ENCODE data around the gene TNFSF12. TPM values are rescaled to one million over a fixed set of nuclear protein-coding genes. Genes with fewer than 3 reads are reported as not detected.
"Not testable (repeated sequence)": the region's sequence is repeated elsewhere in the genome, so short reads cannot be mapped to it uniquely, and the experiment has no call there.

Gene TNFSF12
- polyA plus RNA-seq, 12 donors, result 18.6 to 34.0 (median 24.7) TPM; not detected in 1

DNA sequence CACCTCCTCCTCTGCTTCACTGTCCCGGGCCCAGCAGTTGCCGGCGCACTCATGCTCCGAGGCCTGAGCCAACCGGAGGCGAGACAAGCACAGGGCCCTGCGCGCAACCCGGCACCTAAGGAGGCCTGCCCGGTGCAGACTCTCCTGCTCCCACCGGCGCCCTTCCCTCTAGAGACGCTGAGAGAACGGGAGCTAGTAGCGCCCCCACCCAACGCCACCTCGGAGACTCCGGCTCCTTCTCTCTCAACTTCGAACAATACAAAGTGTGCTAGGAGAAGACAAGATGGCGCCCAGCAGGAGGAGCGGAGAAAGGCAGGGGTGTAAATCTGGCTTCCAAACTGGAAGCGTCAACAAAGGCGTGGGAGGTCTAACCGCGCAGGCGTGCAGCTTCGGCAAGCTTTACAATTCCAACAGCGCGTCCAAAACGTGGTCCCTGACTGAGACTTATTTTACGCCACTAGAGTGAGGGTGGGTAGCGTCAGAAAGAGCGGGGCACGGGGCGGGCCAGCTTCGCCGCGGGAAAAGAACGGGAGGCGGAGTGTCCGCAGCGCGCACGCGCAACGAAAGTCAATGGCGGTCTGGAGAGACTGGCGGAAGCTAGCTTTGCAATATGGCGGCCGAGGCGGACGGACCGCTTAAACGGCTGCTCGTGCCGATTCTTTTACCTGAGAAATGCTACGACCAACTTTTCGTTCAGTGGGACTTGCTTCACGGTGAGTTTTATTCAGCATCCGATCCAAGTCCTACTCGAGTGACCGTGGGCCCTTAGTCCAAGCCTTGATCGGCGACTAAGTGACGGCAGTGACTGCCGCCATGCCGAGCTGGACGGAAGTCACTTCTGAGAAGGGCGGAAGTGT lies 34.6 kb downstream of the TNFSF12 start, which contains the start of gene MPDU1:
MPDU1 (plus strand) TSS at position 600 of the 857 bp plus-strand sequence; CDS start at position 611, 11 bp downstream.
- peak; percentile 99 for DNase-seq

DNA sequence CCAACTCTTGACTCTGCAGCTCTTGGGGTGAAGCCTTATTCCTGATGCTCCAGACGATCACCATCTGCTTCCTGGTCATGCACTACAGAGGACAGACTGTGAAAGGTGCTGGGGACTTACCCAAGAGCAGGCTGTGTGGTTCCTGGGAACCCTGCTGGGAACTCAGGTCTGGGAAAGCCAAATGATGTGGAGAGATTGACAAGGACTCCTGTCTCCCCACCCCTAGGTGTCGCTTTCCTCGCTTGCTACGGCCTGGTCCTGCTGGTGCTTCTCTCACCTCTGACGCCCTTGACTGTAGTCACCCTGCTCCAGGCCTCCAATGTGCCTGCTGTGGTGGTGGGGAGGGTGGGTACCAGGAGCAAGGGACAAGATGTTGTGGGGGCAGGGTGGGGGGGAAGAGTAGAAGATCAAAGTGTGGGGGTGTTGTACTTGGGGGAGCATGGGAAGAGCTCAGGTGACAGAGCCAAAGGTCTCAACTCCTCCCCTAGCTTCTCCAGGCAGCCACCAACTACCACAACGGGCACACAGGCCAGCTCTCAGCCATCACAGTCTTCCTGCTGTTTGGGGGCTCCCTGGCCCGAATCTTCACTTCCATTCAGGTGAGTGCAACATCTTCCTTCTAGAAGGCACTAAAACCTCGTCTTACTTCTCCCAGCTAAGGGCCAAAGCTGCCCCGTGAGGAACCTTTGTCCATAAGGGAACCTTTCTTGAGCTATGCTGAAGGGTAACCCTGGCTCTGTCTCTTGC lies 38.0 kb downstream of the TNFSF12 start:
- DNase-seq, result no peak

DNA sequence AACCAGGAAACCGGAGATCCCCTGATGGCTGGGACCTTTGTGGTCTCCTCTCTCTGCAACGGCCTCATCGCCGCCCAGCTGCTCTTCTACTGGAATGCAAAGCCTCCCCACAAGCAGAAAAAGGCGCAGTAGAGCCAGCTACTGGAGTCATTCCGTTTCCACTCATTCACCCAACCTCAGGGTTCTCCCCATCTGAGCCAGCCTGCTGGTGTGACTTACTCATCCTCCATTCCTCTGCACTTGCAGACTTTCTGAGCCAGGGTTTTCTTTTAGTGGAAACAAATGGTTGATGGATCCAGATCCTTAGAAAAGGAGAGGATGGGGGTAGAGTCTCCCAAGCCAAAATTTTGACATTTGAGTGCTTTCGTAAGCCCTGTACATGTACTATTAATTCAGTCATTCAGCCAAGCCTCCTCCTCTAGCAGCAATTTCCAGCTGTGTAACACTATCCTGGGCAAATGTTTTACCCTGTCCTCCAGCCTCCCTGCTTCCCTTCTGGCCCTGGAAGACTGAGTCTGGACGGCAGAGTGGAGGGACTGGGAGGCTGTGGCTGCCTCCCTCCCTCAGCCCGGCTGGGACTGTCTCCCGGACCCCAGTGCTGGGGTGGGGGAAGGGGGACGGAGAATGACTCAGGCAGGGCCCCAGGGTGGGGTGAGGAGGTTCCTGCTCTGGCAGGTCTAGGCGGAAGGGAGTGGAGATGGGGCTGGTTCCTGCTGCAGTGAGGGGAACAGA lies 38.7 kb downstream of the TNFSF12 start:
- DNase-seq, result no peak

- no peak for DNase-seq
These were observed 39.8 kb downstream of the TNFSF12 start for GRCh38 chr17:7588553-7589203.

DNA sequence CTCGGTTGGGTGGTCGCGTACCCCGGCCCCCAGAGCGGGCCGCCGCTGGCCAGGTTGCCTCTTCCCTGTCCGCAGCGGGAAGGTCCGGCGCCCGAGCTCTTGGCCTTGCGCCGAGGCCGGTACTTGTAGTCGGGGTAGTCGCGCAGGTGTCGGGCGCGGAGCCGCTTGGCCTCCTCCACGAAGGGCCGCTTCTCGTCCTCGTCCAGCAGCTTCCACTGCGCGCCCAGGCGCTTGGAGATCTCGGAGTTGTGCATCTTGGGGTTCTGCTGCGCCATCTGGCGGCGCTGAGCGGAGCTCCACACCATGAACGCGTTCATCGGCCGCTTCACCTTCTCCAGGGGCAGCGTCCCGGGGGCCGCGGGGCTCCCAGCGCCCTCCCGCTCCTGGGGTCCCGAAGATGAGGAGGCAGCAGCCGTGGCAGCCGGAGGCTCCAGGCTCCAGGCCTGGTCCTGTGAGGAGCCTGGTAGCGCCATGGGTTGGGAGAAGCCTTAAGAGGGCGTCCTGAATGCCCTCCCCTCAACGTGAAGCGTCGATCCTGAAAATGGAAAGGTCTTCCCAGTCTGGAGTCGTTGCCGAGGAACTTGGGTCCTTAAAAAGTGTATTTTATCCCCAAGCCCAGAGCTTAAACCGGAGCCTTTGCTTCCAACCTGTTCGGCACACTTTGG lies 40.5 kb downstream of the TNFSF12 start:
- peak; percentile 91 for DNase-seq

DNA sequence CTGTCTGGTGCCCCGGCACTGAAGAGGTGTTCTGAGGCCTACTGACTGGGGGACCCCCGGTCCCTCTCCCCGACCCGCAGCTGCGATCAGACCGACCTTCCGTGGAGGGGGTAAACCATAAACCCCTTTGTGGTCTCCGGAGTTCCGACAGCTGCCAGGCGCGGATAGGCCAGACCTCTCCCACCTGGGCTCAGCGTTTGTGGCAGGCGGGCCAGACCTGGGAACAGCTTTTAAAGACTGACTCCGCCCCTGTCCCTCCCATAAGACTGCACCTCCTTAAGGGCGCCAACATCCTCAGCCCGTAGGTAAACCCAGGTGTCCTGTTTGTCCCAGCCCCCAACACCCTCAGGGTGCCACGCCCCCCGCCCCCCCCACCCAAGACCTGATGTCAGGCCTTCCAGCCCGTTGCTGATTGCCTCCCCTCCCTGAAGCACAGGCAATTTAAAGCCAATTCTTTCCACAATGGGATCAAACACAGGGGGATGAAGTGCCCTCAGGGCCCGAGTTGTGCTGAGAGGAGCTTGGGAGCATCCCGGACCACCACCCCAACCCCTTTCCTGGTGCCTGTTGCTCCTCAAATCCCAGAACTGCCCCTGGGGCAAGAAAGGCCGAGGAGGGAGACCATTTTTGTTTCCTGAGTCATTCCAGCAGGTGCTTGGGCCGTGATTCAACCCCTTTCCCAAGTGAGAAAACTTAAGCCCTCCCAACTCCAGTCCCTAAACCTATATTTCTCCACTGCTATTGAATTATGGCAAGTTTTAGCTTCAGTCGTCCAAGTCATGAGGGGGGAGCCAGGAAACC lies 41.2 kb downstream of the TNFSF12 start, which contains the start of gene SOX15:
SOX15 (minus strand) TSS at position 204 of the 801 bp plus-strand sequence. CDS start 418 bp downstream, outside the sequence.
- no peak for DNase-seq

DNA sequence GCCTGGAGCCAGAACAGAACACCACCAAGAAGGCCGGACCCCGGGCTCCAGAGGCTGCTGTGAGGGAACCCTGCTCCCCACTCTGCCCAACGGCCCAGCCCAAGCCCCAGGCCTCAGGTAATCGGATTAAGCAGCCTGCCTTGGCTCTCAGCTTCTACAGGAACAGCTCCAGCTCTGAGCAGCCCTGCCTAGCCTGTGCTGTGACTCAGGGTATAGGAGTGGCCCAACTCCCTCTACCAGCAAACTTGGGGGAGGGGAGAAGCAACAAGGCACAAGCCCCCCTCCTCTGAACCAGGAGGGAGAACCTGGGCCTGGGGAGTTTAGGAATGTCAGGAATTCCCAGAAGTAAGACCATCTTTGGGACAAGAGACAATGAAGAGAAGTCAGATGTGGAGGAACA lies 41.9 kb downstream of the TNFSF12 start:
- no peak for DNase-seq

DNA sequence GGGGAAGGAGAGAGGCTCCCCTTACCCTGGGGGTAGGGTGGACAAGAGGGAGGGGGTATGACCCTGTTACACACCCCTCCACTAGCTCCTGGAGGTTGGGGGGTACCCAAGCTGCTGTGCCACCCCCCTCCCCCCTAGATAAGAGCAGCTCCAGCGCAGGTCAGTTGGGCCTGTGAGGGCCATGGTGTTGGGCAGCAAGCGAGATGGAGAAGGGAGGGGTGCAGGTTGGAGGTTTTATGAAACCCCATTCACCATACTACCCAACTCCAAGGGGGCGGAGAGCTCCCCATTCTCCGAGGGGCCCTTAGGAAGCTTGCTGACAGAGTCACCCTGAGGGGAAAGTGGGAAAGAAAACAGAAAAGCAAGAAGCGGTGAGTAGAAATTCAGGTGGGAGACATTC lies 42.7 kb downstream of the TNFSF12 start:
- no peak for DNase-seq

DNA sequence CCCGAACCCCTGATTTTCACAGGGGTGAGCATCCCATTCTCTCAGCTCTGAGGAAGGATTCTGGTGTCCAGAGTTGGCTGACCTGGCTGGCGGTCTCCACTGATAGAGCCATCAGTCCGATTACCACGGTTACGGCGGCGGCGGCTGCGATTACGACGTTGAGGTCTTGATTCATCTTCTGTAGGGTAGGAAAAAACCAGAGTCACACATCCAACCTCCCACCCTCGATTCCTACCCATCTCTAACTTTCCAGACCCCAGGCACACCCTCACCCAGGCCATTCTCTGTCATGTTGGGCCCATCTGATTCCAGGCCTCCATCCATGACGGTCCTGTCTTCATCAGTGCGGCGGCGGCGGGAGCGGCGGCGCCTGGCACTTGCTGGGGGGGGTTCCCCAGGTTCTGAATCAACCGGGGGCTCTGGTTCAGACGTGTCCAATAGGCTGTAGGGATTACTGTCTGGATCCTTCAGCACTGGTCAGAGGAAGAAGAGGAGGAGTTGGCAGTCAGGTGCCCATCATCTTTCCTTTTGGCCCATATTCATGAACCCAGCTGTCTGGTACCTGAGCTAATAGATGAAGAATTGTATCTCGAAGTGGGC lies 43.7 kb downstream of the TNFSF12 start:
- no peak for DNase-seq

DNA sequence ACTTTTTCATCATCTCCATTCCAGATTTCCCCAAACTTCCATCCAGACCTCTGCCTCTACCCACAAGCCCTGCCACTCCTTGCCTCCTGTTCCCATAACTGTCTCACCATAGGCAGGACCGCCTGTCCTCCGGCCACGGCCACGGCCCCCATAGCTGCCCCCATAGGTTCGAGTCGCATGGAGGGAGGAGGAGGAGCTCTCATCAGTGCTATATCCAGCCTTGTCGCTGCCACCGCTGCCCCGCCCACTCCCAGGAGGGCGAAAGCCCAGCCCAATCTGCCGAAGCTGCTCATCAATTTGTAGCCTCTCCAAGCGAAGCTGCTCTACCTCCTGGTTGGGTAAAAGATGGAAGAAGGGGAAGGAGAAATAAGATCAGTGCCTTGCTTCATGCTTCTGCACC lies 44.4 kb downstream of the TNFSF12 start:
- DNase-seq, result no peak

DNA sequence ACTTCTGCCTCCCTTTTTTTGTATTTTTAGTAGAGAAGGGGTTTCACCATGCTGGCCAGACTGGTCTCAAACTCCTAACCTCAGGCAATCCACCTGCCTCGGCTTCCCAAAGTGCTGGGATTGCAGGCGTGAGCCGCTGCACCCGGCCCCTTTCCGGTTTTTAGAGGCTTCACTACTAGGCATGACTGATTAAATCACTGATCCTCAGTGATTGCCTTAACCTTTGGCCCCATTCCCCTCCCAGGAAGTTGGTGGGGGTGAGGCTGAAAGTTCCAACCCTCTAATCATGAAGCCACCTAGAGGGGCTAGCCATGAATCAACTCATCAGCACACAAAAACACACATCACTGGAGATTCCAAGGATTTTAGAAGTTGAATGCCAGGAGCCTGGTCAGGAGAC lies 48.7 kb downstream of the TNFSF12 start:
- not testable (repeated sequence) for DNase-seq

DNA sequence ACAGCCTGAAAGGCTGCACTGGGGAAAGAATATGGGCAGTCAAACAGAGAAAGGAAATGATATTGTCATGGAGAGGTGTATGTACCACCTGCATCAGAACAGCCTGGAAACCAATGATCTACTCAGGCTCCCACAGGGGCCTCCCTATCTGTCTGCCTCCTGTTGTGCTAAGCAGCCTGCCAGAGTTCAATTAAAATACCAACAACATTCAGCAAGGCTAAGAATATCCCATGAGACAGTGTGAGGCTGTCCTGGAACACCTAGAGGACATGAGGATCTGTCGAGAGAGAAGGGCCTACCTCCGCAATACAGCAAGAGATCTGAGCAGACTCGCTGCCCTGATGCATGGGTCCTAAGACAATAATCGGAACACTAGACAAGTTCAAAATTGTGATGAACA lies 57.4 kb downstream of the TNFSF12 start:
- no peak for DNase-seq

Other genes starting within 250 kb of the TNFSF12 start
- 100 to 1,000 TPM; 199 to 437 (median 272) TPM for gene EIF5A, start 241.4 kb upstream of the TNFSF12 start, polyA plus RNA-seq (ENCODE audit: insufficient read length in 12 of 12)
- 100 to 1,000 TPM in 1 of 12 donors, 10 to 100 TPM in 10, not detected in 1; 56.0 to 125 (median 60.5) TPM for gene GPS2, start 233.7 kb upstream of the TNFSF12 start, polyA plus RNA-seq (ENCODE audit: insufficient read length in 12 of 12)
- 10 to 100 TPM in 11 of 12 donors, not detected in 1; 12.7 to 24.9 (median 17.4) TPM for gene NEURL4, start 219.7 kb upstream of the TNFSF12 start, polyA plus RNA-seq (ENCODE audit: insufficient read length in 12 of 12)
- gene ACAP1, start 212.5 kb upstream of the TNFSF12 start, polyA plus RNA-seq (ENCODE audit: insufficient read length in 12 of 12), result 10 to 100 TPM in 3 of 12 donors, 1 to 10 TPM in 8, not detected in 1; 2.8 to 17.4 (median 8.1) TPM
- 1 to 10 TPM in 11 of 12 donors, not detected in 1; 5.0 to 9.0 (median 6.6) TPM for gene KCTD11, start 196.9 kb upstream of the TNFSF12 start, polyA plus RNA-seq (ENCODE audit: insufficient read length in 12 of 12)
- not detected for gene TMEM95, start 193.9 kb upstream of the TNFSF12 start, polyA plus RNA-seq (ENCODE audit: insufficient read length in 12 of 12)
- gene TNK1, start 168.0 kb upstream of the TNFSF12 start, polyA plus RNA-seq (ENCODE audit: insufficient read length in 12 of 12), result 1 to 10 TPM in 2 of 12 donors, under 1 TPM in 8, not detected in 2; 0.15 to 3.8 (median 0.47) TPM
- gene PLSCR3, start 154.5 kb upstream of the TNFSF12 start, polyA plus RNA-seq (ENCODE audit: insufficient read length in 12 of 12), result 10 to 100 TPM in 11 of 12 donors, not detected in 1; 19.8 to 52.1 (median 23.2) TPM
- gene TMEM256, start 145.0 kb upstream of the TNFSF12 start, polyA plus RNA-seq (ENCODE audit: insufficient read length in 12 of 12), result 10 to 100 TPM in 11 of 12 donors, not detected in 1; 45.1 to 67.7 (median 49.8) TPM
- 10 to 100 TPM in 11 of 12 donors, not detected in 1; 17.0 to 37.6 (median 24.5) TPM for gene NLGN2, start 141.2 kb upstream of the TNFSF12 start, polyA plus RNA-seq (ENCODE audit: insufficient read length in 12 of 12)
- gene SPEM1, start 128.7 kb upstream of the TNFSF12 start, polyA plus RNA-seq (ENCODE audit: insufficient read length in 12 of 12), result not detected
- gene SPEM2, start 123.4 kb upstream of the TNFSF12 start, polyA plus RNA-seq (ENCODE audit: insufficient read length in 12 of 12), result not detected
- gene SPEM3, start 120.2 kb upstream of the TNFSF12 start, polyA plus RNA-seq (ENCODE audit: insufficient read length in 12 of 12), result not detected
- 1 to 10 TPM in 3 of 12 donors, under 1 TPM in 7, not detected in 2; 0.62 to 2.2 (median 0.86) TPM for gene TMEM102, start 113.6 kb upstream of the TNFSF12 start, polyA plus RNA-seq (ENCODE audit: insufficient read length in 12 of 12)
- gene FGF11, start 109.5 kb upstream of the TNFSF12 start, polyA plus RNA-seq (ENCODE audit: insufficient read length in 12 of 12), result 10 to 100 TPM in 1 of 12 donors, 1 to 10 TPM in 9, under 1 TPM in 1, not detected in 1; 0.97 to 15.9 (median 2.4) TPM
- gene CHRNB1, start 104.0 kb upstream of the TNFSF12 start, polyA plus RNA-seq (ENCODE audit: insufficient read length in 12 of 12), result 10 to 100 TPM in 11 of 12 donors, not detected in 1; 35.1 to 91.7 (median 79.7) TPM
- gene ZBTB4, start 69.4 kb upstream of the TNFSF12 start, polyA plus RNA-seq (ENCODE audit: insufficient read length in 12 of 12), result 10 to 100 TPM in 11 of 12 donors, not detected in 1; 20.6 to 54.7 (median 24.4) TPM
- under 1 TPM in 9 of 12 donors, not detected in 3; 0.08 to 0.65 (median 0.29) TPM for gene SLC35G6, start 67.6 kb upstream of the TNFSF12 start, polyA plus RNA-seq (ENCODE audit: insufficient read length in 12 of 12)
- 100 to 1,000 TPM in 2 of 12 donors, 10 to 100 TPM in 10; 42.7 to 443 (median 60.3) TPM for gene POLR2A, start 64.7 kb upstream of the TNFSF12 start, polyA plus RNA-seq (ENCODE audit: insufficient read length in 12 of 12)
- gene TNFSF13, start 9.7 kb downstream of the TNFSF12 start, polyA plus RNA-seq (ENCODE audit: insufficient read length in 12 of 12), result 10 to 100 TPM in 1 of 12 donors, 1 to 10 TPM in 10, not detected in 1; 2.8 to 21.1 (median 4.4) TPM
- 10 to 100 TPM in 11 of 12 donors, not detected in 1; 30.8 to 61.1 (median 43.5) TPM for gene SENP3, start 12.9 kb downstream of the TNFSF12 start, polyA plus RNA-seq (ENCODE audit: insufficient read length in 12 of 12)
- 100 to 1,000 TPM in 1 of 12 donors, 10 to 100 TPM in 10, not detected in 1; 16.8 to 222 (median 25.6) TPM for gene CD68, start 30.6 kb downstream of the TNFSF12 start, polyA plus RNA-seq (ENCODE audit: insufficient read length in 12 of 12)
- 10 to 100 TPM in 11 of 12 donors, not detected in 1; 26.7 to 60.9 (median 46.7) TPM for gene MPDU1, start 34.8 kb downstream of the TNFSF12 start, polyA plus RNA-seq (ENCODE audit: insufficient read length in 12 of 12)
- 10 to 100 TPM in 1 of 12 donors, 1 to 10 TPM in 9, not detected in 2; 1.3 to 12.9 (median 1.8) TPM for gene SOX15, start 41.0 kb downstream of the TNFSF12 start, polyA plus RNA-seq (ENCODE audit: insufficient read length in 12 of 12)
- gene FXR2, start 65.8 kb downstream of the TNFSF12 start, polyA plus RNA-seq (ENCODE audit: insufficient read length in 12 of 12), result 10 to 100 TPM in 11 of 12 donors, not detected in 1; 30.5 to 71.8 (median 37.0) TPM
- 10 to 100 TPM in 11 of 12 donors, not detected in 1; 44.5 to 83.2 (median 68.8) TPM for gene SAT2, start 78.8 kb downstream of the TNFSF12 start, polyA plus RNA-seq (ENCODE audit: insufficient read length in 12 of 12)
- gene SHBG, start 81.1 kb downstream of the TNFSF12 start, polyA plus RNA-seq (ENCODE audit: insufficient read length in 12 of 12), result 1 to 10 TPM in 7 of 12 donors, under 1 TPM in 3, not detected in 2; 0.60 to 2.1 (median 1.2) TPM
- 10 to 100 TPM in 11 of 12 donors, not detected in 1; 15.8 to 39.9 (median 26.1) TPM for gene ATP1B2, start 101.9 kb downstream of the TNFSF12 start, polyA plus RNA-seq (ENCODE audit: insufficient read length in 12 of 12)
- gene TP53, start 138.4 kb downstream of the TNFSF12 start, polyA plus RNA-seq (ENCODE audit: insufficient read length in 12 of 12), result 100 to 1,000 TPM in 1 of 12 donors, 10 to 100 TPM in 11; 32.5 to 874 (median 37.6) TPM
- gene WRAP53, start 139.4 kb downstream of the TNFSF12 start, polyA plus RNA-seq (ENCODE audit: insufficient read length in 12 of 12), result 1 to 10 TPM in 11 of 12 donors, not detected in 1; 5.1 to 9.9 (median 7.5) TPM
- 10 to 100 TPM in 2 of 12 donors, 1 to 10 TPM in 9, not detected in 1; 3.2 to 15.0 (median 6.0) TPM for gene EFNB3, start 156.1 kb downstream of the TNFSF12 start, polyA plus RNA-seq (ENCODE audit: insufficient read length in 12 of 12)
- 10 to 100 TPM in 2 of 12 donors, 1 to 10 TPM in 9, not detected in 1; 2.3 to 13.6 (median 3.8) TPM for gene DNAH2, start 168.7 kb downstream of the TNFSF12 start, polyA plus RNA-seq (ENCODE audit: insufficient read length in 12 of 12)

Measured in muscle of arm (tissue), 12 donors.